22Rv1 (cell line): ENCODE measurements around the gene EMP2.

Experiments
- ZFX ChIP-seq: fragments of 450-650 bp; IDR thresholded peaks from 2 replicates; pipeline ENCODE4 v1.6.1; 2017; ENCODE audit warnings: antibody characterized with exemption, borderline replicate concordance
- TF ChIP-seq, protein P1 (sequence below): fragments of 450-650 bp; IDR thresholded peaks from 2 replicates; pipeline ENCODE4 v1.5.1; 2017; ENCODE audit warnings: mild to moderate bottlenecking

DNA sequence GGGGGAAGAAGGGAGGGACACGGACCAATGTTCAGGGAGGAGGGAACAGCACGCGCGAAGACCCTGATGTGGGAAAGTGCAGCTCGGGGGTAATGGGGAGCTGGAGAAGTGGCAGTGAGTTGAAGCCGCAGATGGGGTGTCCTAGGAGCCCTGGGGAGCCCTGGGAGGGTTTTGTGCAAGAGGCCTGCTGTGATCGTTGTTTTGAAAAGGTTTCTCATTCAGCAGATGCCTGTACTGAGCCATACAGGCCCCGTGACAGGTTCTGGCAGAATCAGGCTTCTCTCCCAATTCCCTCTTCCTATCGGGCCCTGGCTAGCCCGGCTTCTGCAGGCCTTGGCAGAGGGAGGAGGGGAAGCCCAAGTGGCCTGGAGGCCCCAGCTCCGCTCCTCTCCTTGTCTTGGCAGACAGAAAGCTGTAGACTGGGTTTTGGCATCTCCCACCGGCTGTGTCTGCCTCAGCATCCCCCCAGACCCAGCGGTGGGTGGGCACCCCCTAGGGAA, 38.4 kb upstream of the EMP2 start:
- TF ChIP-seq, protein P1, sequence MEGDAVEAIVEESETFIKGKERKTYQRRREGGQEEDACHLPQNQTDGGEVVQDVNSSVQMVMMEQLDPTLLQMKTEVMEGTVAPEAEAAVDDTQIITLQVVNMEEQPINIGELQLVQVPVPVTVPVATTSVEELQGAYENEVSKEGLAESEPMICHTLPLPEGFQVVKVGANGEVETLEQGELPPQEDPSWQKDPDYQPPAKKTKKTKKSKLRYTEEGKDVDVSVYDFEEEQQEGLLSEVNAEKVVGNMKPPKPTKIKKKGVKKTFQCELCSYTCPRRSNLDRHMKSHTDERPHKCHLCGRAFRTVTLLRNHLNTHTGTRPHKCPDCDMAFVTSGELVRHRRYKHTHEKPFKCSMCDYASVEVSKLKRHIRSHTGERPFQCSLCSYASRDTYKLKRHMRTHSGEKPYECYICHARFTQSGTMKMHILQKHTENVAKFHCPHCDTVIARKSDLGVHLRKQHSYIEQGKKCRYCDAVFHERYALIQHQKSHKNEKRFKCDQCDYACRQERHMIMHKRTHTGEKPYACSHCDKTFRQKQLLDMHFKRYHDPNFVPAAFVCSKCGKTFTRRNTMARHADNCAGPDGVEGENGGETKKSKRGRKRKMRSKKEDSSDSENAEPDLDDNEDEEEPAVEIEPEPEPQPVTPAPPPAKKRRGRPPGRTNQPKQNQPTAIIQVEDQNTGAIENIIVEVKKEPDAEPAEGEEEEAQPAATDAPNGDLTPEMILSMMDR: no peak
- no peak for TF ChIP-seq ZFX
